ENCODE measurements around the gene MTSS2. TPM values are rescaled to one million over a fixed set of nuclear protein-coding genes. Genes with fewer than 3 reads are reported as not detected.
A peak's percentile ranks its signal among the peaks of the same experiment; 100 is the strongest.

Gene MTSS2
- total RNA-seq, 4 donors from 2014 or later = 42.6 to 160 (median 93.9) TPM

DNA sequence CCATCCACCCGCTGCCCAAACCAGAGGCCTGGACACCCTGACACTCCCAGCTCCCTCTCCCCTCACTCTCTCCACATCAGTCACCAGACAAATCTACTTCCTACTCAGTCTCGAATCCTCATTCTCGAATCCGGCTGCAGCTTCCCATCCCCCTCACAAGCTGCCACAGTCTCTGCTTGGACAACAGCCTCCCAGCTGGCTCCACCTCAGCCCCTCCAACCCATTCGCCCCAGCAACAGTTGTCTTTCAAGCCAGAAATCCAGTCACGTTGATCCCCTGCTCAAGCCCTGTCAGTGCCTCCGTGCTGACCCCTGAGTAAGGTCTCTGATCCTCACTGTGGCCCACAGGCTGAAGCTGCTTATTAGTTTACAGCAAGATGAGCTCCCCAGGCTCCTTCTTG is 44.2 kb upstream of the MTSS2 start:
- H3K9me3 ChIP-seq = no peaks in the 10 kb centered on the region
- TF ChIP-seq POLR2A (IDR thresholded peaks at IDR 0.05) = no peak
- TF ChIP-seq, protein P1, sequence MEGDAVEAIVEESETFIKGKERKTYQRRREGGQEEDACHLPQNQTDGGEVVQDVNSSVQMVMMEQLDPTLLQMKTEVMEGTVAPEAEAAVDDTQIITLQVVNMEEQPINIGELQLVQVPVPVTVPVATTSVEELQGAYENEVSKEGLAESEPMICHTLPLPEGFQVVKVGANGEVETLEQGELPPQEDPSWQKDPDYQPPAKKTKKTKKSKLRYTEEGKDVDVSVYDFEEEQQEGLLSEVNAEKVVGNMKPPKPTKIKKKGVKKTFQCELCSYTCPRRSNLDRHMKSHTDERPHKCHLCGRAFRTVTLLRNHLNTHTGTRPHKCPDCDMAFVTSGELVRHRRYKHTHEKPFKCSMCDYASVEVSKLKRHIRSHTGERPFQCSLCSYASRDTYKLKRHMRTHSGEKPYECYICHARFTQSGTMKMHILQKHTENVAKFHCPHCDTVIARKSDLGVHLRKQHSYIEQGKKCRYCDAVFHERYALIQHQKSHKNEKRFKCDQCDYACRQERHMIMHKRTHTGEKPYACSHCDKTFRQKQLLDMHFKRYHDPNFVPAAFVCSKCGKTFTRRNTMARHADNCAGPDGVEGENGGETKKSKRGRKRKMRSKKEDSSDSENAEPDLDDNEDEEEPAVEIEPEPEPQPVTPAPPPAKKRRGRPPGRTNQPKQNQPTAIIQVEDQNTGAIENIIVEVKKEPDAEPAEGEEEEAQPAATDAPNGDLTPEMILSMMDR (IDR thresholded peaks at IDR 0.05 in 4 of 5, conservative IDR thresholded peaks at IDR 0.05 in 1 of 5) = no peak
- no peaks in the 10 kb centered on the region for H3K27me3 ChIP-seq
- in situ Hi-C loops (cut with MboI; ENCODE audit: low sequenced_read_pairs in 4 of 4) (loop anchor here in 1 of 4 donors (10.0 kb wide), 1 partner anchor 45 kb away; the partner anchor contains the start of gene MTSS2), intact Hi-C loops (cut with DNase I; ENCODE audit: low total_unique reads) (no loop called here)
- no peak overlapping the region for H3K4me3 ChIP-seq
- ATAC-seq = no peak
- DNase-seq = no peak
- peaks cover 38 to 46% of the 10 kb centered on the region in 2 donors for H3K4me1 ChIP-seq
- peak overlapping the region in 1 of 4 donors; percentile 67 for H3K27ac ChIP-seq
- H3K36me3 ChIP-seq = no peaks in the 10 kb centered on the region

GRCh38 chr16:70729292-70729691 is 43.4 kb upstream of the MTSS2 start:
- intact Hi-C loops (cut with DNase I; ENCODE audit: low total_unique reads) = no loop called here
- Histone ChIP-seq H3K4me1 (peaks cover 37 to 48% of the 10 kb centered on the region in 2 donors), H3K27me3 (no peaks in the 10 kb centered on the region), H3K9me3 (no peaks in the 10 kb centered on the region), H3K36me3 (no peaks in the 10 kb centered on the region), H3K27ac (no peak overlapping the region), H3K4me3 (no peak overlapping the region)
- no peak for DNase-seq
- TF ChIP-seq POLR2A (IDR thresholded peaks at IDR 0.05) = no peak
- TF ChIP-seq, protein P1 (IDR thresholded peaks at IDR 0.05 in 4 of 5, conservative IDR thresholded peaks at IDR 0.05 in 1 of 5) = no peak
- no peak for ATAC-seq
- in situ Hi-C loops (cut with MboI; ENCODE audit: low sequenced_read_pairs in 4 of 4) = no loop called here

DNA sequence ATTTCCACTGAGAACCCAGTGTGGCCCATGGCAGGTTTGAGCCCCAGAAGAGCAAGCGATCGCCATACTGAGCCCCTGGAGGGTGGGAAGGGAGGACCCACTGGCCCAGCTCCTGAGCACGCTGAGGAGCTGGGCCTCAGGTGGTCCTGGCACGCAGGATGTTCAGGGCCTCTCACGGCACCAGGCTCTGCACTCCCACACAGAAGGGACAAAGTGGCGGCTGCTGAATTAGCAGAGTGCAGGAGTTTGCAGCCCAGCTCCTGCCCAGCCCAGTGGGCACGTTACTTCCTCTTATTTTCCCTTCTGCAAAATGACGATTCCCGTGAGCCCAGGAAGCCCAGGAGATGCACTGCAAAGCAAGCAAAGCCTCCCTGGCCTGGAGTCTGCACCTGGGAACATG is 42.3 kb upstream of the MTSS2 start:
- in situ Hi-C loops (cut with MboI; ENCODE audit: low sequenced_read_pairs in 4 of 4) (no loop called here), intact Hi-C loops (cut with DNase I; ENCODE audit: low total_unique reads) (no loop called here)
- Histone ChIP-seq H3K4me1 (peaks cover 37 to 49% of the 10 kb centered on the region in 2 donors), H3K9me3 (no peaks in the 10 kb centered on the region), H3K27ac (no peak overlapping the region), H3K36me3 (no peaks in the 10 kb centered on the region), H3K4me3 (no peak overlapping the region), H3K27me3 (no peaks in the 10 kb centered on the region)
- DNase-seq (no peak), ATAC-seq (no peak)
- TF ChIP-seq, protein P1 (IDR thresholded peaks at IDR 0.05 in 4 of 5, conservative IDR thresholded peaks at IDR 0.05 in 1 of 5) = no peak
- TF ChIP-seq POLR2A (IDR thresholded peaks at IDR 0.05) = no peak

DNA sequence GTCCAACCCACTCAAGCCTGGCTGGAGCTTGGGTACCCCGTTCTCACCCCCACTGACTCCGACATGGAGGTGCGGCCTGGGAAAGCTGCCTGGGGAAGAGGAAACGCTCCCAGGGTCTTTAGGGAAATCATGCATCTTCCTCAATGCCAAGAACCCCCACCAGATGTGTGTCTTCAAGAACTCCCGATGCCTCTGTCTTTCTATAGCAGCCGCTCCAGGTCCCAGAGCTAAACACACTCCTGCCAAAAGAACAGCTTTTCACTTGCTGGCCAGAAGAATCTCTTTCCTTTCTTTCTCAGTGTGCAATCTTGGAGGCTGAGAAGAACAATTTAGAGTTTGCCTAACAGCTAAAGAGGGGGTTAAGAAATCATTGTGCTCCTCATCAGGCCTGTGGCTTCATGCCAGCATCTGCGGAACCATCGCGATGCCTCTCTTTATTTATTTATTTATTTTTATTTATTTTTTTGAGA is 41.1 kb upstream of the MTSS2 start:
- TF ChIP-seq, protein P1 (IDR thresholded peaks at IDR 0.05 in 4 of 5, conservative IDR thresholded peaks at IDR 0.05 in 1 of 5) = no peak
- no peak for TF ChIP-seq POLR2A (IDR thresholded peaks at IDR 0.05)
- in situ Hi-C loops (cut with MboI; ENCODE audit: low sequenced_read_pairs in 4 of 4) = no loop called here
- Histone ChIP-seq H3K4me1 (peaks cover 37 to 49% of the 10 kb centered on the region in 2 donors), H3K27ac (peak overlapping the region; percentile 79 to 86 (median 80)), H3K36me3 (no peaks in the 10 kb centered on the region), H3K27me3 (no peaks in the 10 kb centered on the region), H3K4me3 (no peak overlapping the region), H3K9me3 (no peaks in the 10 kb centered on the region)
- intact Hi-C loops (cut with DNase I; ENCODE audit: low total_unique reads) = no loop called here
- no peak for ATAC-seq
- DNase-seq = no peak

Data from gastrocnemius medialis (tissue), 4 donors.